ENCODE measurements around the gene PEX26. TPM values are rescaled to one million over a fixed set of nuclear protein-coding genes. Genes with fewer than 3 reads are reported as not detected.
"Not testable (repeated sequence)": the region's sequence is repeated elsewhere in the genome, so short reads cannot be mapped to it uniquely, and the experiment has no call there.

Gene PEX26
- total RNA-seq, 1 experiment from 2014 or later = 12.2 TPM

DNA sequence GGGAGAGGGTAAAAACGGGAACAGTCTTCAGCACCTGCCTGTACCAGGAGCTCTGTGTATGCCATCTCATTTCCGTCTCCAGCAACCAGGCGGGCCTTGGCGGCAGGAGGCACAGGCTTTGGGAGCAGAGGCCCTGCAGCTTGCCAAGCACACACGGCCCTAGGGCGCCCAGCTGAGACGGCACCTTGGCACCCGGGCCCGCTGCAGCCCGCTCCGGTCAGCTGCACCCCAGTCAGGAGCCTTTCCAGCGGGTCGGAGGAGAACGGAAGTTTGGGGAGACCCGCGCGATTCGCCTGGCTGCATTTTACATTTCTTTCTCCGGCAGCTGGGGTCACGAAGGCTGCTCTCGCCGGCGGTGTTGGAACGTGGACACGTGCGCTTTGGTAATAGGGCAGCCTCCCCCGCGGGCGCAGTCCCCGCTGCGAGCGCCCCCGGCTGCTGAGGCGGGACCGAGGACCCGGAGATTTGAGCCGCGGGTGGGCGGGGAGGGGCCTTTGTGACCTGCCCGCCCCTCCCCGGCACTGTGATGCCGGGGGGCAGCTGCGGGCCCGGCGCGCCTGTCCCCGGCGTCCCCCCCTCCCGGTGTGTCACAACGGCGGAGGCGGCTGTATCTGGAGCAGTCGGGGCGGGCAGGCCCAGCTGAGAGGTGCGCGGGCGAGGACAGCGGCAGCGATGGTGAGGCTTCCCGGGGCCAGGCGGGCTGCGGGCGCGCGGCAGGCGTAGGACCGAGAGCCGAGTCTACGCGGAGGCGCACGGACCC lies 32.6 kb downstream of the PEX26 start, which contains the start of gene TUBA8:
TSS of gene TUBA8 (plus strand) at position 616 of the 760 bp plus-strand sequence. CDS start at position 673, 57 bp downstream.
- peak; percentile 50 for DNase-seq (ENCODE audit: low read depth)
- in situ Hi-C loops (cut with HindIII; ENCODE audit: low pct_unique_long_range_greater_than_20kb, low sequenced_read_pairs) = no loop called here

- in situ Hi-C loops (cut with HindIII; ENCODE audit: low pct_unique_long_range_greater_than_20kb, low sequenced_read_pairs) = no loop called here
- DNase-seq (ENCODE audit: low read depth) = no peak
Observed at GRCh38 chr22:18110954-18111758, 33.4 kb downstream of the PEX26 start.

DNA sequence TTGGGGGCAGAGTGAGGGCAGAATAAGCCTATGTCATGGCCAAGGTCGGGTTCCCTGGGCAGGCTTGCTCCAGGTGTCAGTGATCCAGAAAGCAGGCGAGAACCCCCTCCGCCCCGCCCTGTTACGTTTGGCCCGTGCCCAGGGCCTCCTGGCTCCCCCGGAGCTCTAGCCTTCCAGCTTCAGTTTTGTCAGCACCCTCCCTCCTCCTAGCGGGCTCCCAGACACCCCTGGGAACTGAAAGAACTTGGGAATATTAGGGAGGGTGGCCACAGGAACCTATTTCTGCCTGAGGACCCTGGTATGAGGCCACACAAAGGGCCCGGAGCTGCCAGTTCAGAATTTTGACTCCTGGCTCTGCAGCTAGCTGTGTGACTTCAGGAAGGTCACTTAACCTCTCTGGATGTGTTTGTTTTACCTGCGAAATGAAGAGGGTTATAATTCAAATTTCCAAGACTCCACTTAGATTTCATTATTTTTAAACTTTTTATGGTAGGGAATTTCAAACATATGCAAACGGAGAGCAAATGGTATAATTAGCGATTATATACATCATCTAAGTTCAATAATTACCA lies 34.1 kb downstream of the PEX26 start:
- in situ Hi-C loops (cut with HindIII; ENCODE audit: low pct_unique_long_range_greater_than_20kb, low sequenced_read_pairs) = no loop called here

DNA sequence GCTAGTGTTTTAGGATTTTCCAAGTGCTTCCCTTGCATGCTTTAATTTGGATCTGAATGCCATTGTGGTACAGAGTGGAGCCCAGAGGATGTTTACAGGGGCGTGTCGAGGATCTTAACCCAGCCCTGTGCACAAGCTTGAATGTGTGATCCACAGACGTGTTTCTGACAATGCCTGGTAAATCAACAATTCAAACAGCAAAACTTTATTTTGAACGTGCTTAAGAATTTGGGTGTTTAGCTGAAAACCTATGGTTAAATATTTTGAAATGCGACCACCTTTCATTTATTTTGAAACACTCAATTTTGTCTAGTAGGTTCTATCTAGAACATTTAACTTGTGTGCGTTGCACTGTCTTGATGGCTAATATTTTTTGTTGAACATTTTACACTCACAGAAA lies 34.6 kb downstream of the PEX26 start:
- in situ Hi-C loops (cut with HindIII; ENCODE audit: low pct_unique_long_range_greater_than_20kb, low sequenced_read_pairs) = no loop called here
- no peak for DNase-seq (ENCODE audit: low read depth)

More for the DNA sequence above, 34.1 kb downstream of the PEX26 start:
- no peak for DNase-seq (ENCODE audit: low read depth)

DNA sequence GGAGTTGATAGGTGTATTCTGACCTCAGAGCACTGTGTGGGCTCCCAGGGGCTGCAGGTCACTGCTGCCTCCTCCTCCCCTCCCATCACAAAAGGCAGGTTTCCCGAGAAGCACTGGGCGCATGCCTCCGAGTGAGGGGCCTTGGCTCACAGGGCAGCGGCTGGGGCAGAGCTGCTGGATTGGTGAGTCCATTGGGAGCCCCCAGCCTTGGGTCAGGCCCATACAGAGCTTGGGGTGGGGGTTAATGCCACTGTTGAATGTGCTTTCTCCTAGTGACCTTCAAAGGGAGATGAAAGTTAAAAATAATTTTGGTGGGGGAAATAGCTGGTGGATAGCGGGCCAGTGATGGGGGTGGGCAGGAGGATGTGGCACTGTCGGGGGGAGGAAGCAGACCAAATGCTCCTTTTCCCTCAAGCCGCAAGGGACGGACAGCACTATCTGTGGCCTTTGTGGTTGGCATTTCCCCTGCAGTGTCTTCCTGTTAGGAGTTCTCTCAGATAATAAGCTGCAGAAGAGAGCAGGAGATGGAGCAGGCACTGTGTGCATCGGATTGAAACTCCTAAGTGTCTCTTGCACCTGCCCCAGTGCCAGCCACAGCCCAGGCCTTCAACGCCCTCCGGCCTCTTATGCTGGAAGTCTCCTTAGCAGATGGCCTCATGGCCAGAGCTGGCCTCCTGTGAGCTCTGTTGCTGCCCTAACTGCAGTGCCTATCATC lies 36.0 kb downstream of the PEX26 start:
- in situ Hi-C loops (cut with HindIII; ENCODE audit: low pct_unique_long_range_greater_than_20kb, low sequenced_read_pairs) = no loop called here
- DNase-seq (ENCODE audit: low read depth) = no peak

DNA sequence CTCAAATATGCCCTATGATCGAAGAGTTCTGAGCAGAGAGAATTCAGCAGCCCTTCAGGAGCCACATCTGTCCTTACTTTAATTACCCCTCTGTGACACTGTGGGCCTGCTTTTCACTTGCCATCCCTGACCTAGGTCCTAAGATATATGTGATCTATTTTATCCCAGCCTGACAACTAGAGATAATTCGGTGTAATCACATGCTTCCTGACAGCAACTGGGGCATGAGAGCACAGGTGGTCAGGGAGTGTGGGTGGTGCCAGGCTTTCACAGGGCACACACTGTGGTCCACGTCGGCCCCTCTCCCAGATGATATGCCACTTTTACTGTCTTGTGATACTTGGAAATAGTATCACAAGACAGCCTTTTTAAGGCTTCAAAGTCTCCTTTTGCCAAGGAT lies 36.7 kb downstream of the PEX26 start:
- no peak for DNase-seq (ENCODE audit: low read depth)
- in situ Hi-C loops (cut with HindIII; ENCODE audit: low pct_unique_long_range_greater_than_20kb, low sequenced_read_pairs) = no loop called here

- in situ Hi-C loops (cut with HindIII; ENCODE audit: low pct_unique_long_range_greater_than_20kb, low sequenced_read_pairs) = no loop called here
- DNase-seq (ENCODE audit: low read depth) = no peak
Observed at GRCh38 chr22:18114976-18115652, 37.3 kb downstream of the PEX26 start.

GRCh38 chr22:18115906-18116371 lies 38.1 kb downstream of the PEX26 start:
- no peak for DNase-seq (ENCODE audit: low read depth)
- in situ Hi-C loops (cut with HindIII; ENCODE audit: low pct_unique_long_range_greater_than_20kb, low sequenced_read_pairs) = no loop called here

GRCh38 chr22:18116634-18117033 lies 38.8 kb downstream of the PEX26 start:
- DNase-seq (ENCODE audit: low read depth) = no peak
- in situ Hi-C loops (cut with HindIII; ENCODE audit: low pct_unique_long_range_greater_than_20kb, low sequenced_read_pairs) = no loop called here

- no peak for DNase-seq (ENCODE audit: low read depth)
- in situ Hi-C loops (cut with HindIII; ENCODE audit: low pct_unique_long_range_greater_than_20kb, low sequenced_read_pairs) = no loop called here
Observed at GRCh38 chr22:18118345-18118915, 40.6 kb downstream of the PEX26 start.

- in situ Hi-C loops (cut with HindIII; ENCODE audit: low pct_unique_long_range_greater_than_20kb, low sequenced_read_pairs) = no loop called here
Observed at GRCh38 chr22:18119409-18120110, 41.8 kb downstream of the PEX26 start.

DNA sequence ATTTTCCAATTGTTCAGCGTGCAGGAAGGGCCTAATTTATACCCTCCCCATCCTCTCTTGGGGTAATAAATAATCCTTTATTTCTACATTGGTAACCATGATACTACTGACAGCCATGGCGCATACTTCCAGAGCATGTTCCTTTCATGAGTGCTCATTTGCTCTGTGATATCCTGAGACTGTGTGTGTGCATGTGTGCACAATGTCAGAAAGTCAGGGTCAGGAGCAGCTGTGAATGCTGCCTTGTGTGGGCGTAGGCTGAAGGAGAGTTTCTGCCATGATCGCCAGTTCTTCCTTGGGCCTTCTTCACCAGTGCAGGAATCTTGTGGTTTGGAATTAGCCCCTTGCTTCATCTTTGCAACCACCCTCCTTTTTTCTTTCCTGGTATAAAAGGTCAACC lies 43.1 kb downstream of the PEX26 start:
- in situ Hi-C loops (cut with HindIII; ENCODE audit: low pct_unique_long_range_greater_than_20kb, low sequenced_read_pairs) = no loop called here
- no peak for DNase-seq (ENCODE audit: low read depth)

More at GRCh38 chr22:18119409-18120110, 41.8 kb downstream of the PEX26 start:
- DNase-seq (ENCODE audit: low read depth) = no peak

DNA sequence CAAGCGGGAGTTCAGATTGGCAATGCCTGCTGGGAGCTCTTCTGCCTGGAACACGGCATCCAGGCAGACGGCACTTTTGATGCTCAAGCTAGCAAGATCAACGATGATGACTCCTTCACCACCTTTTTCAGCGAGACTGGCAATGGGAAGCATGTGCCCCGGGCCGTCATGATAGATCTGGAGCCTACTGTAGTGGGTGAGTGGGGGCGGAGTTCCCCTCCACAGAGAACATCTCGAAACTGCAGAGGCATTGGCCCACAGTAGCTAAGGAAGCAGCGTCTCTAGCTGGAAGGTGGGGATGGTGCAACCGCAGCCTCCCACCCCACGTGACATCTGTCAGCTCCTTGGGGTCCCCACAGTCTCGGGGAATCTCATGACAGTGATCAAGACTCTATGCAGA lies 43.7 kb downstream of the PEX26 start:
- DNase-seq (ENCODE audit: low read depth) = no peak
- in situ Hi-C loops (cut with HindIII; ENCODE audit: low pct_unique_long_range_greater_than_20kb, low sequenced_read_pairs) = no loop called here

- no peak for DNase-seq (ENCODE audit: low read depth)
- in situ Hi-C loops (cut with HindIII; ENCODE audit: low pct_unique_long_range_greater_than_20kb, low sequenced_read_pairs) = no loop called here
Observed at GRCh38 chr22:18121954-18122554, 44.3 kb downstream of the PEX26 start.

- DNase-seq (ENCODE audit: low read depth); in situ Hi-C loops (cut with HindIII; ENCODE audit: low pct_unique_long_range_greater_than_20kb, low sequenced_read_pairs): not testable (repeated sequence)
Observed at GRCh38 chr22:18123476-18124025, 45.8 kb downstream of the PEX26 start.

DNA sequence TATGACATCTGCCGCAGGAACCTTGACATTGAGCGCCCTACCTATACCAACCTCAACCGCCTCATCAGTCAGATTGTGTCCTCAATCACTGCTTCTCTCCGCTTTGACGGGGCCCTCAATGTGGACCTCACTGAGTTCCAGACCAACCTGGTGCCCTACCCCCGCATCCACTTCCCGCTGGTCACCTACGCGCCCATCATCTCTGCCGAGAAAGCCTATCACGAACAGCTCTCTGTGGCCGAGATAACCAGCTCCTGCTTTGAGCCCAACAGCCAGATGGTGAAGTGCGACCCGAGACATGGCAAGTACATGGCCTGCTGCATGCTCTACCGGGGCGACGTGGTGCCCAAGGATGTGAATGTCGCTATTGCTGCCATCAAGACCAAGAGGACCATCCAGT lies 48.8 kb downstream of the PEX26 start:
- in situ Hi-C loops (cut with HindIII; ENCODE audit: low pct_unique_long_range_greater_than_20kb, low sequenced_read_pairs) = no loop called here
- no peak for DNase-seq (ENCODE audit: low read depth)

All from Caki2 (cell line).